Measurements from ENCODE around the gene UBA52.

- TF ChIP-seq ATF2 (CRISPR knock-in tag; IDR thresholded peaks at IDR 0.05; ENCODE audit: borderline replicate concordance, low read depth) (no peak), CBFB (CRISPR knock-in tag; IDR thresholded peaks at IDR 0.05; ENCODE audit: low read depth) (no peak), CTCF (IDR thresholded peaks at IDR 0.05) (no peak), ZNF121 (CRISPR knock-in tag; IDR thresholded peaks at IDR 0.05) (no peak), JUN (CRISPR knock-in tag; IDR thresholded peaks at IDR 0.05) (no peak)
These were observed 13.5 kb upstream of the UBA52 start for GRCh38 chr19:18558202-18558555.

Measured in WTC11 (cell line).